ENCODE measurements around the gene ATP2B3. TPM values are rescaled to one million over a fixed set of nuclear protein-coding genes. Genes with fewer than 3 reads are reported as not detected.

Gene ATP2B3
- total RNA-seq, 1 donor from 2014 or later = 0.10 TPM

GRCh38 chrX:153572601-153573000 lies 55.2 kb downstream of the ATP2B3 start:
- no peak for DNase-seq

GRCh38 chrX:153573984-153574383 lies 56.5 kb downstream of the ATP2B3 start:
- DNase-seq = no peak

GRCh38 chrX:153576239-153576870 lies 58.9 kb downstream of the ATP2B3 start:
- no peak for DNase-seq

GRCh38 chrX:153576961-153577360 lies 59.5 kb downstream of the ATP2B3 start:
- no peak for DNase-seq

GRCh38 chrX:153578200-153578835 lies 60.9 kb downstream of the ATP2B3 start:
- no peak for DNase-seq

GRCh38 chrX:153578889-153579288 lies 61.4 kb downstream of the ATP2B3 start:
- no peak for DNase-seq

GRCh38 chrX:153580700-153581386 lies 63.4 kb downstream of the ATP2B3 start:
- DNase-seq = no peak

- DNase-seq = peak; percentile 25
Measured at GRCh38 chrX:153582896-153583295, 65.5 kb downstream of the ATP2B3 start.

- DNase-seq = no peak
Measured at GRCh38 chrX:153583433-153583832, 66.0 kb downstream of the ATP2B3 start.

GRCh38 chrX:153585827-153586226 lies 68.4 kb downstream of the ATP2B3 start:
- no peak for DNase-seq

GRCh38 chrX:153587342-153587741 lies 69.9 kb downstream of the ATP2B3 start:
- DNase-seq = no peak

- no peak for DNase-seq
Measured at GRCh38 chrX:153588021-153588781, 70.8 kb downstream of the ATP2B3 start.

GRCh38 chrX:153588782-153589446 lies 71.5 kb downstream of the ATP2B3 start:
- DNase-seq = no peak

- no peak for DNase-seq
Measured at GRCh38 chrX:153590961-153591956, 73.8 kb downstream of the ATP2B3 start.

- no peak for DNase-seq
Measured at GRCh38 chrX:153592091-153592833, 74.8 kb downstream of the ATP2B3 start.

- no peak for DNase-seq
Measured at GRCh38 chrX:153592966-153593688, 75.7 kb downstream of the ATP2B3 start.

- no peak for DNase-seq
Measured at GRCh38 chrX:153593811-153594500, 76.5 kb downstream of the ATP2B3 start.

GRCh38 chrX:153595387-153595786 lies 77.9 kb downstream of the ATP2B3 start:
- no peak for DNase-seq

Measured in skin of body (tissue), 2 donors.